Stimulated activated naive B cell treated with anti-CD40 and anti-IgM and Interleukin-4, amounts not matched to agents 10 μg/mL and 1 μg/mL and 100 μg/mL, for 72 hours (primary cell): ENCODE measurements around the gene ADAMTS18.
A peak's percentile ranks its signal among the peaks of the same experiment; 100 is the strongest.
"Not testable (repeated sequence)": the region's sequence is repeated elsewhere in the genome, so short reads cannot be mapped to it uniquely, and the experiment has no call there.

Source experiments
- ATAC-seq, 2 donors: fragments of 150-1000 bp; cut with Tn5 transposase; replicated peaks; 2 replicates each; pipeline ENCODE4 v1.10.0; 2021; ENCODE audit warnings: moderate library complexity in 1 of 2
- DNase-seq: peaks from one replicate; pipeline ENCODE4 v3.0.0; 2021
- H3K27ac Mint-ChIP-seq: one replicate; pipeline ENCODE4 v1.8.0; 2022; ENCODE audit warnings: mild to moderate bottlenecking, mixed read lengths
- H3K27me3 Mint-ChIP-seq, 2 donors: one replicate each; pipeline ENCODE4 v1.8.0; 2022; ENCODE audit warnings: mixed read lengths in 2 of 2
- H3K36me3 Mint-ChIP-seq, 2 donors: one replicate each; pipeline ENCODE4 v1.8.0; 2022; ENCODE audit warnings: mixed read lengths in 2 of 2, mild to moderate bottlenecking in 1 of 2
- H3K4me1 Mint-ChIP-seq, 2 donors: one replicate each; pipeline ENCODE4 v1.8.0; 2022; ENCODE audit warnings: mixed read lengths in 2 of 2, mild to moderate bottlenecking in 1 of 2
- H3K4me3 Mint-ChIP-seq, 2 donors: one replicate each; pipeline ENCODE4 v1.8.0; 2022; ENCODE audit warnings: mild to moderate bottlenecking in 2 of 2, mixed read lengths in 2 of 2, moderate library complexity in 1 of 2
- H3K9me3 Mint-ChIP-seq, 2 donors: one replicate each; pipeline ENCODE4 v1.8.0; 2022; ENCODE audit warnings: mixed read lengths in 2 of 2, mild to moderate bottlenecking in 1 of 2

The ADAMTS18 gene

GRCh38 chr16:77246150-77246549, 188.7 kb downstream of the ADAMTS18 start:
- Mint-ChIP-seq H3K27ac (no peak overlapping the region), H3K4me1 (peaks cover 0 to 4% of the 10 kb centered on the region in 2 donors)
- ATAC-seq: no peak

GRCh38 chr16:77242471-77242870, 192.4 kb downstream of the ADAMTS18 start:
- not testable (repeated sequence) for ATAC-seq

More at GRCh38 chr16:77246150-77246549, 188.7 kb downstream of the ADAMTS18 start:
- no peaks in the 10 kb centered on the region for H3K27me3 Mint-ChIP-seq
- peaks cover 0 to 1% of the 10 kb centered on the region in 2 donors for H3K9me3 Mint-ChIP-seq
- H3K36me3 Mint-ChIP-seq: no peaks in the 10 kb centered on the region
- DNase-seq: no peak
- no peak overlapping the region for H3K4me3 Mint-ChIP-seq

GRCh38 chr16:77238593-77238992, 196.2 kb downstream of the ADAMTS18 start:
- Mint-ChIP-seq H3K27me3 (peaks cover 29 to 33% of the 10 kb centered on the region in 2 donors), H3K4me3 (no peak overlapping the region), H3K4me1 (peaks cover 3 to 7% of the 10 kb centered on the region in 2 donors), H3K36me3 (no peaks in the 10 kb centered on the region), H3K27ac (no peak overlapping the region), H3K9me3 (peaks cover 0 to 1% of the 10 kb centered on the region in 2 donors)
- DNase-seq: no peak
- no peak for ATAC-seq

More at GRCh38 chr16:77242471-77242870, 192.4 kb downstream of the ADAMTS18 start:
- not testable (repeated sequence) for H3K4me1 Mint-ChIP-seq, H3K36me3 Mint-ChIP-seq, H3K9me3 Mint-ChIP-seq, DNase-seq, H3K4me3 Mint-ChIP-seq, H3K27ac Mint-ChIP-seq
- H3K27me3 Mint-ChIP-seq: peaks cover 9 to 11% of the 10 kb centered on the region in 2 donors

- peak; percentile 96 to 97 for ATAC-seq
- no peaks in the 10 kb centered on the region for H3K9me3 Mint-ChIP-seq
- DNase-seq: peak; percentile 73
- peaks cover 3 to 7% of the 10 kb centered on the region in 2 donors for H3K4me1 Mint-ChIP-seq
- peaks cover 32 to 37% of the 10 kb centered on the region in 2 donors for H3K27me3 Mint-ChIP-seq
- H3K27ac Mint-ChIP-seq: no peak overlapping the region
- H3K36me3 Mint-ChIP-seq: no peaks in the 10 kb centered on the region
- peak overlapping the region; percentile 59 to 74 for H3K4me3 Mint-ChIP-seq
Measured at GRCh38 chr16:77236063-77236511, 198.7 kb downstream of the ADAMTS18 start.

- H3K27me3 Mint-ChIP-seq: peaks cover 37 to 38% of the 10 kb centered on the region in 2 donors
Measured at GRCh38 chr16:77234611-77235010, 200.2 kb downstream of the ADAMTS18 start.

GRCh38 chr16:77233799-77234519, 200.9 kb downstream of the ADAMTS18 start:
- Mint-ChIP-seq H3K4me1 (peaks cover 3 to 7% of the 10 kb centered on the region in 2 donors), H3K4me3 (no peak overlapping the region), H3K27ac (no peak overlapping the region), H3K27me3 (peaks cover 33 to 37% of the 10 kb centered on the region in 2 donors), H3K36me3 (no peaks in the 10 kb centered on the region), H3K9me3 (no peaks in the 10 kb centered on the region)
- ATAC-seq (no peak), DNase-seq (no peak)

More at GRCh38 chr16:77234611-77235010, 200.2 kb downstream of the ADAMTS18 start:
- no peak overlapping the region for H3K4me3 Mint-ChIP-seq
- DNase-seq (no peak), ATAC-seq (no peak)
- H3K36me3 Mint-ChIP-seq: no peaks in the 10 kb centered on the region
- no peaks in the 10 kb centered on the region for H3K9me3 Mint-ChIP-seq
- H3K27ac Mint-ChIP-seq: no peak overlapping the region
- H3K4me1 Mint-ChIP-seq: peaks cover 3 to 7% of the 10 kb centered on the region in 2 donors
